ENCODE results near the gene MORN5. TPM values are rescaled to one million over a fixed set of nuclear protein-coding genes. Genes with fewer than 3 reads are reported as not detected.

MORN5 gene
- total RNA-seq, 1 donor from 2014 or later, result 0.57 TPM

- no peaks in the 10 kb centered on the region for H3K36me3 Mint-ChIP-seq (ENCODE audit: insufficient read depth)
- no peak overlapping the region for H3K4me3 Mint-ChIP-seq (ENCODE audit: low read depth)
- no peaks in the 10 kb centered on the region for H3K4me1 Mint-ChIP-seq (ENCODE audit: low read depth)
- H3K27ac Mint-ChIP-seq, result no peak overlapping the region
- no peaks in the 10 kb centered on the region for H3K9me3 Mint-ChIP-seq (ENCODE audit: low read depth)
- no peak for DNase-seq (ENCODE audit: low spot score, unreplicated experiment)
- TF ChIP-seq CTCF (IDR thresholded peaks at IDR 0.05; ENCODE audit: unreplicated experiment), result no peak
- H3K27me3 Mint-ChIP-seq, result peaks cover 13% of the 10 kb centered on the region
These were observed 24.8 kb downstream of the MORN5 start for GRCh38 chr9:122184551-122184950.

- TF ChIP-seq CTCF (IDR thresholded peaks at IDR 0.05; ENCODE audit: unreplicated experiment), result no peak
- DNase-seq (ENCODE audit: low spot score, unreplicated experiment), result no peak
- no peak overlapping the region for H3K27ac Mint-ChIP-seq
- no peaks in the 10 kb centered on the region for H3K4me1 Mint-ChIP-seq (ENCODE audit: low read depth)
- H3K27me3 Mint-ChIP-seq, result peaks cover 15% of the 10 kb centered on the region
- no peaks in the 10 kb centered on the region for H3K9me3 Mint-ChIP-seq (ENCODE audit: low read depth)
- no peak overlapping the region for H3K4me3 Mint-ChIP-seq (ENCODE audit: low read depth)
- no peaks in the 10 kb centered on the region for H3K36me3 Mint-ChIP-seq (ENCODE audit: insufficient read depth)
These were observed 26.6 kb downstream of the MORN5 start for GRCh38 chr9:122186301-122186700.

GRCh38 chr9:122186777-122187470 is 27.2 kb downstream of the MORN5 start:
- Mint-ChIP-seq H3K4me1 (ENCODE audit: low read depth) (no peaks in the 10 kb centered on the region), H3K4me3 (ENCODE audit: low read depth) (no peak overlapping the region), H3K27me3 (peaks cover 22% of the 10 kb centered on the region), H3K27ac (no peak overlapping the region), H3K9me3 (ENCODE audit: low read depth) (no peaks in the 10 kb centered on the region), H3K36me3 (ENCODE audit: insufficient read depth) (no peaks in the 10 kb centered on the region)
- no peak for DNase-seq (ENCODE audit: low spot score, unreplicated experiment)
- no peak for TF ChIP-seq CTCF (IDR thresholded peaks at IDR 0.05; ENCODE audit: unreplicated experiment)

- Mint-ChIP-seq H3K27ac (no peak overlapping the region), H3K36me3 (ENCODE audit: insufficient read depth) (no peaks in the 10 kb centered on the region), H3K9me3 (ENCODE audit: low read depth) (no peaks in the 10 kb centered on the region), H3K4me1 (ENCODE audit: low read depth) (peaks cover 2% of the 10 kb centered on the region), H3K4me3 (ENCODE audit: low read depth) (no peak overlapping the region), H3K27me3 (peaks cover 25% of the 10 kb centered on the region)
- TF ChIP-seq CTCF (IDR thresholded peaks at IDR 0.05; ENCODE audit: unreplicated experiment), result no peak
- no peak for DNase-seq (ENCODE audit: low spot score, unreplicated experiment)
These were observed 28.7 kb downstream of the MORN5 start for GRCh38 chr9:122188369-122188768.

GRCh38 chr9:122190597-122191381 is 31.1 kb downstream of the MORN5 start:
- Mint-ChIP-seq H3K27ac (no peak overlapping the region), H3K27me3 (peaks cover 32% of the 10 kb centered on the region), H3K9me3 (ENCODE audit: low read depth) (no peaks in the 10 kb centered on the region), H3K4me1 (ENCODE audit: low read depth) (peaks cover 2% of the 10 kb centered on the region), H3K36me3 (ENCODE audit: insufficient read depth) (no peaks in the 10 kb centered on the region), H3K4me3 (ENCODE audit: low read depth) (no peak overlapping the region)
- DNase-seq (ENCODE audit: low spot score, unreplicated experiment), result no peak
- TF ChIP-seq CTCF (IDR thresholded peaks at IDR 0.05; ENCODE audit: unreplicated experiment), result no peak

Data from progenitor cell of endocrine pancreas (in vitro differentiated cells).